Spleen (tissue), 7 donors: Measurements from ENCODE around the gene SH3BP1.

Source experiments
- POLR2A ChIP-seq, 3 donors: fragments of 450-650 bp; IDR thresholded peaks; one replicate each; pipeline ENCODE4 v1.5.1; 2017; ENCODE audit warnings: antibody characterized with exemption in 3 of 3, mild to moderate bottlenecking in 1 of 3
- POLR2AphosphoS5 ChIP-seq, 3 donors: sonication (generic); formaldehyde crosslinking; IDR thresholded peaks; one replicate each; pipeline ENCODE4 v1.5.1; 2017; ENCODE audit warnings: antibody characterized with exemption in 3 of 3
- TF ChIP-seq, protein P1 (sequence below), 11 experiments: fragments of 200-600 bp in 7 of 11; fragments of 450-650 bp in 4 of 11; sonication (generic) in 4 of 11; IDR thresholded peaks in 8 of 11; conservative IDR thresholded peaks in 3 of 11; 1 replicate in 7 of 11; 2 replicates in 4 of 11; pipeline versions ENCODE4 v1.4.0 to v1.8.0; 2016 to 2021; ENCODE audit warnings: antibody characterized with exemption in 11 of 11, inconsistent platforms in 4 of 11, mild to moderate bottlenecking in 1 of 11
- donor health status: DM: no; HTN: no; CAD: no; lungs with moderate emphysema.
- donor health status: DM: no; HTN: no; CAD: no.
- donor health status: DM: no; HTN: no; CAD: no.

DNA sequence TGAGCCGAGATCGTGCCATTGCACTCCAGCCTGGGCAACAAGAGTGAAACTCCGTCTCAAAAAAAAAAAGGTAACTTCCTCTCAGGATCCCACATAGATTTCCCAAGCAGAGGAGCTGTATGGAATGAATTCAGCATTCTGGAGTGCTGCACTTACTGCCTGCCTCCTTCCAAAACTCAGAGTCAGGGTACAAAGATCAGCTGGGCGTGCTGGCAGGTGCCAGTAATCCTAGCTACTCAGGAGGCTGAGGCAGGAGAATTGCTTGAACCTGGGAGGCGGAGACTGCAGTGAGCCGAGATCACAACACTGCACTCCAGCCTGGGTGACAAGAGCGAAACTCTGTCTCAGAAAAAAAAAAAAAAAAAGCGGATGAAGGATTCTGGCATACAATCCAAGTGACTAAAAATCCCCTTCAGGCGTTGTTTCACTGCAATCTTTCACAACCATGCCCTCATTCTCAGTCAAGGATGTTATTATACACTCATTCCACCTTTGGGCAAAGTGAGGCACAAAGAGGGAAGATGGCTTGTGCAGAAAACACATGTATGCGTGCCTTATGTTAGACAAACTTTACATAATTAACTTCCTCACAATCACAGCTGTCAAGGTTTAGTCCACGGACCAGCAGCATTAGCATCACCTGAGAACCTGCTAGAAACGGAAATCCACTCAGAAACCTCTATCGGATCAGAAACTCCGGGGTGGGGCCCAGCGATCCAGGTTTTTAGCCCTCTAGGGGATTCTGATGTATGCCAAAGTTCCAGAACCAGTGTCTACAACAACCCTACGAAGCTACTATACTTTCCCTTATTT is 45.5 kb downstream of the SH3BP1 start:
- TF ChIP-seq, protein P1, sequence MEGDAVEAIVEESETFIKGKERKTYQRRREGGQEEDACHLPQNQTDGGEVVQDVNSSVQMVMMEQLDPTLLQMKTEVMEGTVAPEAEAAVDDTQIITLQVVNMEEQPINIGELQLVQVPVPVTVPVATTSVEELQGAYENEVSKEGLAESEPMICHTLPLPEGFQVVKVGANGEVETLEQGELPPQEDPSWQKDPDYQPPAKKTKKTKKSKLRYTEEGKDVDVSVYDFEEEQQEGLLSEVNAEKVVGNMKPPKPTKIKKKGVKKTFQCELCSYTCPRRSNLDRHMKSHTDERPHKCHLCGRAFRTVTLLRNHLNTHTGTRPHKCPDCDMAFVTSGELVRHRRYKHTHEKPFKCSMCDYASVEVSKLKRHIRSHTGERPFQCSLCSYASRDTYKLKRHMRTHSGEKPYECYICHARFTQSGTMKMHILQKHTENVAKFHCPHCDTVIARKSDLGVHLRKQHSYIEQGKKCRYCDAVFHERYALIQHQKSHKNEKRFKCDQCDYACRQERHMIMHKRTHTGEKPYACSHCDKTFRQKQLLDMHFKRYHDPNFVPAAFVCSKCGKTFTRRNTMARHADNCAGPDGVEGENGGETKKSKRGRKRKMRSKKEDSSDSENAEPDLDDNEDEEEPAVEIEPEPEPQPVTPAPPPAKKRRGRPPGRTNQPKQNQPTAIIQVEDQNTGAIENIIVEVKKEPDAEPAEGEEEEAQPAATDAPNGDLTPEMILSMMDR (IDR thresholded peaks at IDR 0.05 in 8 of 11, conservative IDR thresholded peaks at IDR 0.05 in 3 of 11), result no peak
- TF ChIP-seq POLR2A (IDR thresholded peaks at IDR 0.05) (no peak), POLR2AphosphoS5 (IDR thresholded peaks at IDR 0.05) (no peak)
